ENCODE data around the gene NOTUM. TPM values are rescaled to one million over a fixed set of nuclear protein-coding genes. Genes with fewer than 3 reads are reported as not detected.

The NOTUM gene
- polyA plus RNA-seq, 2 of the 4 experiments (the other 2 are of a cell fraction) = 0.06 to 0.92 TPM

DNA sequence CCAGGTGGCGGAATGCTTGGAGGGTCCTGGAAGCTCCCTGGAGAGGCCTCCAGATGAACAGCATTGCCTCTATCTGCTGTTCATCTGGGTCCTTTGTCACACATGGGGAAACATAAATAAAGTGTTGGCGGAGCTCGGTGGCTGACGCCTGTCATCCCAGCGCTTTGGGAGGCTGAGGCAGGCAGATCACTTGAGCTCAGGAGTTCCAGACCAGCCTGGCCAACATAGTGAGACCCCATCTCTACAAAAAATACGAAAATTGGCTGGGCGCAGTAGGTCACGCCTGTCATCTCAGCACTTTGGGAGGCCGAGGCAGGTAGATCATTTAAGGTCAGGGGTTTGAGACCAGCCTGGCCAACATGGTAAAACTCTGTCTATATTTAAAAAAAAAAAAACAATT is 16.1 kb downstream of the NOTUM start:
- no peak overlapping the region for H3K4me2 ChIP-seq
- no peaks in the 10 kb centered on the region for H3K4me1 ChIP-seq
- FAIRE-seq (no peak), ATAC-seq (no peak), DNase-seq (ENCODE audit: low read depth in 1 of 2, low spot score in 1 of 2) (no peak)
- 77% methylated on average over 9 of the region's 9 CpGs for WGBS (ENCODE audit: missing lambda C conversion rate)
- TF ChIP-seq PHF8 (IDR thresholded peaks at IDR 0.05; ENCODE audit: borderline replicate concordance, low read depth) = no peak
- TF ChIP-seq, protein P1, sequence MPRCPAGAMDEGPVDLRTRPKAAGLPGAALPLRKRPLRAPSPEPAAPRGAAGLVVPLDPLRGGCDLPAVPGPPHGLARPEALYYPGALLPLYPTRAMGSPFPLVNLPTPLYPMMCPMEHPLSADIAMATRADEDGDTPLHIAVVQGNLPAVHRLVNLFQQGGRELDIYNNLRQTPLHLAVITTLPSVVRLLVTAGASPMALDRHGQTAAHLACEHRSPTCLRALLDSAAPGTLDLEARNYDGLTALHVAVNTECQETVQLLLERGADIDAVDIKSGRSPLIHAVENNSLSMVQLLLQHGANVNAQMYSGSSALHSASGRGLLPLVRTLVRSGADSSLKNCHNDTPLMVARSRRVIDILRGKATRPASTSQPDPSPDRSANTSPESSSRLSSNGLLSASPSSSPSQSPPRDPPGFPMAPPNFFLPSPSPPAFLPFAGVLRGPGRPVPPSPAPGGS (IDR thresholded peaks at IDR 0.05) = no peak
- no peak for TF ChIP-seq RAD21 (conservative IDR thresholded peaks at IDR 0.05 in 1 of 2, IDR thresholded peaks at IDR 0.05 in 1 of 2)
- ChIA-PET CTCF (interaction anchor here (0.9 to 17.3 kb wide), 8 partner anchors 13 to 85 kb away, joined by 3 to 170 read pairs (median 5); partner anchors contain the start of genes CENPX, LRRC45, MAFG and NOTUM), POLR2A (no interaction called here)
- no peak overlapping the region for H3K27ac ChIP-seq
- no peaks in the 10 kb centered on the region for H3K9me3 ChIP-seq
- no peak overlapping the region for H3K4me3 ChIP-seq

DNA sequence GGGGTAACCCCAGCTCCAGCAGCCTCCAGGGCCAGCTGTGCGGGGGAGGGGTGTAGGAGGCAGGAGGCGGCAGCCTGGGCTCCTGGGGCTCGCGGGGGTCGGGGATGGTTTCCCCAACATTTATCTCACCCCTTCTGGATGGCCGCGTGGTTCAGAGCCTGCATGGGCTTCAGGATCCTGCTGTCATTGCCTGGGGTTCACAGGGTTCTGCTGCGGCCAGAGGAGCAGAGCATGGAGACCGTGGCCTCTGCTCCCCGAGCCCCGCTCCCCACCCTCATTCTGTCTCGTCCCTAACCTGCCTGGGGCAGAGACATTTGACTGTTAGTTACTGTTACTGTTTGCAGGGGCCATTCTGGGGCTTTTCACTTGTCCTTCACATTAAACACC is 18.8 kb downstream of the NOTUM start:
- Histone ChIP-seq H3K4me2 (no peak overlapping the region), H3K4me1 (peaks cover 4% of the 10 kb centered on the region; the same call in 2 of the 3 replicates), H3K27ac (no peak overlapping the region), H3K9me3 (no peaks in the 10 kb centered on the region), H3K4me3 (no peak overlapping the region)
- POLR2A ChIA-PET = no interaction called here
- WGBS (ENCODE audit: missing lambda C conversion rate) = 61% methylated on average over 12 of the region's 12 CpGs
- DNase-seq (ENCODE audit: low read depth in 1 of 2, low spot score in 1 of 2) = no peak
- CTCF ChIA-PET = interaction anchor here (0.6 to 17.3 kb wide), 10 partner anchors 8 to 433 kb away, joined by 3 to 170 read pairs (median 4); partner anchors contain the start of genes CENPX, LRRC45, MAFG and NOTUM
- no peak for ATAC-seq
- no peak for TF ChIP-seq POLR2AphosphoS2 (conservative IDR thresholded peaks at IDR 0.05; ENCODE audit: low read length)
- TF ChIP-seq SREBF2 (IDR thresholded peaks at IDR 0.05) = no peak
- TF ChIP-seq HEYL (CRISPR knock-in tag; IDR thresholded peaks at IDR 0.05) = no peak
- TF ChIP-seq, protein P2, sequence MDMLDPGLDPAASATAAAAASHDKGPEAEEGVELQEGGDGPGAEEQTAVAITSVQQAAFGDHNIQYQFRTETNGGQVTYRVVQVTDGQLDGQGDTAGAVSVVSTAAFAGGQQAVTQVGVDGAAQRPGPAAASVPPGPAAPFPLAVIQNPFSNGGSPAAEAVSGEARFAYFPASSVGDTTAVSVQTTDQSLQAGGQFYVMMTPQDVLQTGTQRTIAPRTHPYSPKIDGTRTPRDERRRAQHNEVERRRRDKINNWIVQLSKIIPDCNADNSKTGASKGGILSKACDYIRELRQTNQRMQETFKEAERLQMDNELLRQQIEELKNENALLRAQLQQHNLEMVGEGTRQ (IDR thresholded peaks at IDR 0.05) = no peak
- no peak for TF ChIP-seq GATA3 (IDR thresholded peaks at IDR 0.05; ENCODE audit: borderline replicate concordance)
- TF ChIP-seq, protein P3, sequence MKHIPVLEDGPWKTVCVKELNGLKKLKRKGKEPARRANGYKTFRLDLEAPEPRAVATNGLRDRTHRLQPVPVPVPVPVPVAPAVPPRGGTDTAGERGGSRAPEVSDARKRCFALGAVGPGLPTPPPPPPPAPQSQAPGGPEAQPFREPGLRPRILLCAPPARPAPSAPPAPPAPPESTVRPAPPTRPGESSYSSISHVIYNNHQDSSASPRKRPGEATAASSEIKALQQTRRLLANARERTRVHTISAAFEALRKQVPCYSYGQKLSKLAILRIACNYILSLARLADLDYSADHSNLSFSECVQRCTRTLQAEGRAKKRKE (CRISPR knock-in tag; IDR thresholded peaks at IDR 0.05; ENCODE audit: low read depth) = no peak
- no peak for TF ChIP-seq HDAC2 (IDR thresholded peaks at IDR 0.05)
- TF ChIP-seq HOXB13 (CRISPR knock-in tag; IDR thresholded peaks at IDR 0.05; ENCODE audit: low read depth) = no peak
- no peak for TF ChIP-seq ZFP36 (IDR thresholded peaks at IDR 0.05; ENCODE audit: borderline replicate concordance, partially characterized antibody)
- no peak for TF ChIP-seq RNF2 (IDR thresholded peaks at IDR 0.05; ENCODE audit: borderline replicate concordance, low read depth)
- TF ChIP-seq HOXB5 (CRISPR knock-in tag; IDR thresholded peaks at IDR 0.05) = no peak
- no peak for TF ChIP-seq HOXA7 (CRISPR knock-in tag; IDR thresholded peaks at IDR 0.05)
- TF ChIP-seq TP53 (CRISPR knock-in tag; IDR thresholded peaks at IDR 0.05) = no peak
- no peak for TF ChIP-seq PHF8 (IDR thresholded peaks at IDR 0.05; ENCODE audit: borderline replicate concordance, low read depth)
- TF ChIP-seq ZNF302 (CRISPR knock-in tag; IDR thresholded peaks at IDR 0.05) = no peak
- TF ChIP-seq JUN (IDR thresholded peaks at IDR 0.05) = no peak
- TF ChIP-seq KDM5A (IDR thresholded peaks at IDR 0.05) = no peak
- no peak for TF ChIP-seq MAZ (IDR thresholded peaks at IDR 0.05; ENCODE audit: borderline replicate concordance, low read depth, low read length)
- TF ChIP-seq EHF (CRISPR knock-in tag; IDR thresholded peaks at IDR 0.05) = no peak
- no peak for TF ChIP-seq BHLHE40 (IDR thresholded peaks at IDR 0.05; ENCODE audit: low read depth, low read length)
- FAIRE-seq = no peak
